Kidney epithelial cell (primary cell): Measurements from ENCODE around the gene CYSLTR2. TPM values are rescaled to one million over a fixed set of nuclear protein-coding genes. Genes with fewer than 3 reads are reported as not detected.

Source experiments
- DNase-seq: peaks from one replicate; pipeline ENCODE4 v3.0.0-alpha.2; 2010; ENCODE audit warnings: low read depth
- H3K27me3 ChIP-seq: 2 replicates; pipeline ENCODE4 v1.6.0; 2011; ENCODE audit warnings: low read length; ENCODE audit not compliant: control insufficient read depth, insufficient read depth
- H3K36me3 ChIP-seq: 2 replicates; pipeline ENCODE4 v1.5.1; 2011; ENCODE audit warnings: low read length; ENCODE audit not compliant: control insufficient read depth, insufficient read depth
- H3K4me3 ChIP-seq: 2 replicates; pipeline ENCODE4 v1.5.1; 2011; ENCODE audit warnings: low read depth, mild to moderate bottlenecking, control low read depth, low read length
- CTCF ChIP-seq: IDR thresholded peaks from 2 replicates; pipeline ENCODE4 v1.5.1; 2011; ENCODE audit warnings: mild to moderate bottlenecking, moderate library complexity, low read length, control low read depth, inconsistent platforms; ENCODE audit not compliant: insufficient read depth, poor library complexity, severe bottlenecking
- total RNA-seq: library from RNA; depleted of rRNA; stranded (reverse); fragments of >200 nt; gene quantifications from 2 replicates; pipeline ENCODE4 v1.2.3, GENCODE V29; 2015

Gene CYSLTR2
- total RNA-seq, 1 donor from 2014 or later: 0.13 TPM

GRCh38 chr13:48644951-48645350 is 8.8 kb upstream of the CYSLTR2 start:
- H3K4me3 ChIP-seq: no peak overlapping the region
- DNase-seq: no peak
- H3K27me3 ChIP-seq: no peaks in the 10 kb centered on the region
- TF ChIP-seq CTCF: no peak
- H3K36me3 ChIP-seq: no peaks in the 10 kb centered on the region

- no peaks in the 10 kb centered on the region for H3K36me3 ChIP-seq
- TF ChIP-seq CTCF: no peak
- H3K4me3 ChIP-seq: no peak overlapping the region
- DNase-seq: no peak
- H3K27me3 ChIP-seq: no peaks in the 10 kb centered on the region
Observed at GRCh38 chr13:48645845-48646244, 7.9 kb upstream of the CYSLTR2 start.

GRCh38 chr13:48646791-48647190 is 6.9 kb upstream of the CYSLTR2 start:
- TF ChIP-seq CTCF: no peak
- DNase-seq: no peak
- H3K27me3 ChIP-seq: no peaks in the 10 kb centered on the region
- H3K36me3 ChIP-seq: no peaks in the 10 kb centered on the region
- H3K4me3 ChIP-seq: no peak overlapping the region

GRCh38 chr13:48647625-48648024 is 6.1 kb upstream of the CYSLTR2 start:
- no peak for TF ChIP-seq CTCF
- no peaks in the 10 kb centered on the region for H3K27me3 ChIP-seq
- no peaks in the 10 kb centered on the region for H3K36me3 ChIP-seq
- no peak overlapping the region for H3K4me3 ChIP-seq
- no peak for DNase-seq

- TF ChIP-seq CTCF: no peak
- DNase-seq: no peak
- H3K4me3 ChIP-seq: no peak overlapping the region
- no peaks in the 10 kb centered on the region for H3K27me3 ChIP-seq
- H3K36me3 ChIP-seq: no peaks in the 10 kb centered on the region
Observed at GRCh38 chr13:48648446-48648845, 5.3 kb upstream of the CYSLTR2 start.

- no peak for DNase-seq
- no peak overlapping the region for H3K4me3 ChIP-seq
- TF ChIP-seq CTCF: no peak
- H3K36me3 ChIP-seq: no peaks in the 10 kb centered on the region
- no peaks in the 10 kb centered on the region for H3K27me3 ChIP-seq
Observed at GRCh38 chr13:48652851-48653471, 768 bp upstream of the CYSLTR2 start.
